GM23248 (cell line): ENCODE results near the gene NR1D2.

Experiments
- EZH2 ChIP-seq: fragments of 200-600 bp; sonication (generic); IDR thresholded peaks from 2 replicates; pipeline ENCODE4 v1.6.1; 2018; ENCODE audit warnings: antibody characterized with exemption, mild to moderate bottlenecking; ENCODE audit not compliant: insufficient read depth, poor library complexity, severe bottlenecking
- EZH2phosphoT487 ChIP-seq: fragments of 200-600 bp; sonication (generic); IDR thresholded peaks from 2 replicates; pipeline ENCODE4 v1.6.1; 2018; ENCODE audit warnings: antibody characterized with exemption, moderate library complexity, mild to moderate bottlenecking, low read depth; ENCODE audit not compliant: insufficient read depth

GRCh38 chr3:23928524-23928923 lies 16.6 kb upstream of the NR1D2 start:
- TF ChIP-seq EZH2 (no peak), EZH2phosphoT487 (no peak)
